EH (cell line): ENCODE measurements around the gene PLCH1.

Experiments used
- DNase-seq: peaks from one replicate; pipeline ENCODE4 v3.0.0-alpha.2; 2015; ENCODE audit warnings: low read depth

PLCH1 gene

GRCh38 chr3:155682426-155683343 lies 62.2 kb downstream of the PLCH1 start:
- no peak for DNase-seq

GRCh38 chr3:155676252-155676981 lies 68.5 kb downstream of the PLCH1 start:
- DNase-seq = peak; percentile 79

- DNase-seq = no peak
Observed at GRCh38 chr3:155675094-155675493, 69.8 kb downstream of the PLCH1 start.

- DNase-seq = no peak
Observed at GRCh38 chr3:155673421-155673820, 71.5 kb downstream of the PLCH1 start.

- DNase-seq = no peak
Observed at GRCh38 chr3:155670335-155670734, 74.5 kb downstream of the PLCH1 start.

- DNase-seq = no peak
Observed at GRCh38 chr3:155667988-155668387, 76.9 kb downstream of the PLCH1 start.

GRCh38 chr3:155664925-155665695 lies 79.8 kb downstream of the PLCH1 start:
- DNase-seq = peak; percentile 80

GRCh38 chr3:155663467-155664212 lies 81.2 kb downstream of the PLCH1 start:
- DNase-seq = no peak

GRCh38 chr3:155661760-155662159 lies 83.1 kb downstream of the PLCH1 start:
- no peak for DNase-seq

- no peak for DNase-seq
Observed at GRCh38 chr3:155661042-155661441, 83.8 kb downstream of the PLCH1 start.

- no peak for DNase-seq
Observed at GRCh38 chr3:155658671-155659261, 86.1 kb downstream of the PLCH1 start.

GRCh38 chr3:155658006-155658405 lies 86.9 kb downstream of the PLCH1 start:
- no peak for DNase-seq

- no peak for DNase-seq
Observed at GRCh38 chr3:155657161-155657560, 87.7 kb downstream of the PLCH1 start.

GRCh38 chr3:155656466-155656865 lies 88.4 kb downstream of the PLCH1 start:
- no peak for DNase-seq

- DNase-seq = no peak
Observed at GRCh38 chr3:155651489-155652218, 93.2 kb downstream of the PLCH1 start.

- DNase-seq = no peak
Observed at GRCh38 chr3:155648013-155648591, 96.8 kb downstream of the PLCH1 start.

GRCh38 chr3:155647206-155647605 lies 97.7 kb downstream of the PLCH1 start:
- no peak for DNase-seq

- DNase-seq = no peak
Observed at GRCh38 chr3:155646669-155647068, 98.2 kb downstream of the PLCH1 start.

- DNase-seq = no peak
Observed at GRCh38 chr3:155646128-155646527, 98.7 kb downstream of the PLCH1 start.

- no peak for DNase-seq
Observed at GRCh38 chr3:155643581-155644165, 101.2 kb downstream of the PLCH1 start.
